HCT116 (cell line): ENCODE results near the gene APPL1. TPM values are rescaled to one million over a fixed set of nuclear protein-coding genes. Genes with fewer than 3 reads are reported as not detected.

Experiments
- ATAC-seq: fragments of 200-7000 bp; cut with Tn5 transposase; 2 replicates; pipeline ENCODE4 v1.9.1; 2020; ENCODE audit warnings: mild to moderate bottlenecking, moderate library complexity
- BruUV-seq: library from RNA; stranded (reverse); fragments of 400-500 nt; replicated peaks from 2 replicates; lab custom pipeline; 2021; lab: Mats Ljungman, UMichigan
- CTCF ChIA-PET: fragments of 300-600 bp; sonication (Branson Sonifier 250); formaldehyde crosslinking; loops from one replicate; lab custom pipeline; 2021; ENCODE audit warnings: antibody characterized with exemption; lab: Charles Lee
- POLR2A ChIA-PET: fragments of 300-600, 350-600 bp; sonication (Branson Sonifier 250); formaldehyde crosslinking; loops from one replicate; lab custom pipeline; 2021; ENCODE audit warnings: antibody characterized with exemption; lab: Charles Lee
- RAD21 ChIA-PET, 2 experiments: fragments of 300-600 bp; sonication (Branson Sonifier 250); formaldehyde crosslinking; loops; one replicate each; lab custom pipeline; 2023; ENCODE audit warnings: low total read pairs in 2 of 2; ENCODE audit not compliant: uncharacterized antibody in 2 of 2, unreplicated experiment in 2 of 2, low non-redundant PET in 1 of 2; lab: Charles Lee
- DNase-seq: peaks from one replicate; pipeline ENCODE4 v3.0.0-alpha.2; 2010; ENCODE audit warnings: low read depth, low spot score
- H2AFZ ChIP-seq: fragments of 200-600 bp; shearing (Covaris generic), sonication (generic); 2 replicates; pipeline ENCODE4 v1.6.1; 2017; ENCODE audit warnings: low read depth, mixed run types, mixed read lengths, antibody characterized with exemption, low read length; ENCODE audit not compliant: poor library complexity, severe bottlenecking
- H3K27ac ChIP-seq: 2 replicates; pipeline ENCODE4 v1.5.1; 2012; ENCODE audit warnings: low read depth, low read length
- H3K27me3 ChIP-seq: fragments of 200-600 bp; sonication (generic); 2 replicates; pipeline ENCODE4 v1.6.1; 2016; ENCODE audit warnings: mixed run types, low read length, mixed read lengths; ENCODE audit not compliant: insufficient read depth
- H3K36me3 ChIP-seq, 2 experiments: fragments of 200-500 bp in 1 of 2; fragments of 200-600 bp in 1 of 2; sonication (Bioruptor generic) in 1 of 2; sonication (generic) in 1 of 2; 2 replicates each; pipeline versions ENCODE4 v1.5.1 to v1.6.1; 2014 to 2016; ENCODE audit warnings: low read length in 2 of 2, inconsistent platforms in 1 of 2, mixed read lengths in 1 of 2, mixed run types in 1 of 2; ENCODE audit not compliant: insufficient read depth in 2 of 2, control insufficient read depth in 1 of 2
- H3K4me1 ChIP-seq, 2 experiments: fragments of 200-600 bp in 1 of 2; sonication (generic) in 1 of 2; 2 replicates each; pipeline versions ENCODE4 v1.5.1 to v1.6.1; 2012 to 2017; ENCODE audit warnings: low read length in 2 of 2, inconsistent platforms in 1 of 2, mild to moderate bottlenecking in 1 of 2, mixed read lengths in 1 of 2, mixed run types in 1 of 2, moderate library complexity in 1 of 2; ENCODE audit not compliant: insufficient read depth in 2 of 2, control insufficient read depth in 1 of 2
- H3K4me2 ChIP-seq: fragments of 200-600 bp; sonication (generic); 2 replicates; pipeline ENCODE4 v1.6.1; 2017; ENCODE audit warnings: mixed run types, low read length, mixed read lengths
- H3K4me3 ChIP-seq, 2 experiments: fragments of 200-600 bp in 1 of 2; sonication (generic) in 1 of 2; replicated peaks in 1 of 2; 2 replicates each; pipeline ENCODE4 v1.5.1; 2011 to 2016; ENCODE audit warnings: low read length in 2 of 2, control low read depth in 1 of 2, low read depth in 1 of 2, mild to moderate bottlenecking in 1 of 2, mixed read lengths in 1 of 2, mixed run types in 1 of 2
- H3K79me2 ChIP-seq: fragments of 200-600 bp; sonication (generic); 2 replicates; pipeline ENCODE4 v1.6.1; 2017; ENCODE audit warnings: mild to moderate bottlenecking, mixed run types, low read length, moderate library complexity, mixed read lengths; ENCODE audit not compliant: insufficient read depth
- H3K9ac ChIP-seq: fragments of 200-600 bp; sonication (generic); 2 replicates; pipeline ENCODE4 v1.6.1; 2016; ENCODE audit warnings: low read length, mixed read lengths
- H3K9me2 ChIP-seq: fragments of 200-600 bp; sonication (generic), shearing (Covaris generic); 2 replicates; pipeline ENCODE4 v1.6.1; 2017; ENCODE audit warnings: mixed run types, mild to moderate bottlenecking, moderate library complexity; ENCODE audit not compliant: insufficient read depth
- H3K9me3 ChIP-seq, 2 experiments: fragments of 200-500 bp in 1 of 2; fragments of 200-600 bp in 1 of 2; sonication (Bioruptor generic) in 1 of 2; sonication (generic) in 1 of 2; 2 replicates each; pipeline ENCODE4 v1.6.1; 2014 to 2017; ENCODE audit warnings: low read length in 2 of 2, mixed read lengths in 2 of 2, inconsistent platforms in 1 of 2, low read depth in 1 of 2, mild to moderate bottlenecking in 1 of 2, mixed run types in 1 of 2, moderate library complexity in 1 of 2; ENCODE audit not compliant: control insufficient read depth in 1 of 2, insufficient read depth in 1 of 2
- H4K20me1 ChIP-seq: fragments of 200-600 bp; sonication (generic), shearing (Covaris generic); 2 replicates; pipeline ENCODE4 v1.6.1; 2017; ENCODE audit warnings: mixed run types, mild to moderate bottlenecking, moderate library complexity; ENCODE audit not compliant: insufficient read depth
- ATF3 ChIP-seq: IDR thresholded peaks from 2 replicates; pipeline ENCODE4 v1.6.1; 2012
- CBX3 ChIP-seq: IDR thresholded peaks from 2 replicates; pipeline ENCODE4 v1.6.1; 2012; ENCODE audit warnings: low read depth
- CEBPB ChIP-seq: IDR thresholded peaks from 2 replicates; pipeline ENCODE4 v1.6.1; 2012; ENCODE audit warnings: low read depth
- ELF1 ChIP-seq: IDR thresholded peaks from 2 replicates; pipeline ENCODE4 v1.6.1; 2012; ENCODE audit warnings: low read depth, borderline replicate concordance
- EZH2 ChIP-seq: fragments of 200-600 bp; sonication (generic); IDR thresholded peaks from 2 replicates; pipeline ENCODE4 v1.6.1; 2017; ENCODE audit warnings: antibody characterized with exemption, mixed run types
- FOSL1 ChIP-seq: IDR thresholded peaks from 2 replicates; pipeline ENCODE4 v1.6.1; 2012; ENCODE audit warnings: low read depth
- JUND ChIP-seq: IDR thresholded peaks from 2 replicates; pipeline ENCODE4 v1.6.1; 2012
- POLR2A ChIP-seq: IDR thresholded peaks from 2 replicates; pipeline ENCODE4 v1.7.0; 2011; ENCODE audit warnings: borderline replicate concordance; ENCODE audit not compliant: insufficient read depth, insufficient read length; ENCODE audit errors: extremely low read depth
- POLR2AphosphoS5 ChIP-seq: IDR thresholded peaks from 2 replicates; pipeline ENCODE4 v1.6.1; 2011; ENCODE audit warnings: mild to moderate bottlenecking, low read depth, low read length, moderate library complexity
- RAD21 ChIP-seq: IDR thresholded peaks from 2 replicates; pipeline ENCODE4 v1.6.1; 2012; ENCODE audit warnings: low read depth, mild to moderate bottlenecking
- SP1 ChIP-seq: IDR thresholded peaks from 2 replicates; pipeline ENCODE4 v1.6.1; 2012; ENCODE audit warnings: low read depth
- SRF ChIP-seq: IDR thresholded peaks from 2 replicates; pipeline ENCODE4 v1.6.1; 2012; ENCODE audit warnings: low read depth
- TCF7L2 ChIP-seq: IDR thresholded peaks from 2 replicates; pipeline ENCODE4 v1.7.0; 2011; ENCODE audit warnings: borderline replicate concordance, inconsistent platforms; ENCODE audit not compliant: insufficient read depth, insufficient read length; ENCODE audit errors: extremely low read depth
- ZBTB33 ChIP-seq: IDR thresholded peaks from 2 replicates; pipeline ENCODE4 v1.6.1; 2011; ENCODE audit warnings: mild to moderate bottlenecking, low read length, moderate library complexity; ENCODE audit not compliant: insufficient replicate concordance; ENCODE audit errors: extremely low read depth
- ZFX ChIP-seq: fragments of 450-650 bp; IDR thresholded peaks from 2 replicates; pipeline ENCODE4 v1.6.1; 2017
- intact Hi-C: fragments of 100-400 bp; cut with micrococcal nuclease; formaldehyde crosslinking; loops from 2 replicates; pipeline ENCODE4 v1.10.0; 2022
- total RNA-seq: library from RNA; stranded (reverse); gene quantifications from one replicate; pipeline ENCODE4 v1.2.1, GENCODE V29; 2021; ENCODE audit not compliant: unreplicated experiment
- TF ChIP-seq, protein P1 (sequence below): IDR thresholded peaks from 2 replicates; pipeline ENCODE4 v1.6.1; 2012

APPL1 gene
- total RNA-seq, 1 experiment from 2014 or later = 30.8 TPM

- Histone ChIP-seq H3K4me3 (no peak overlapping the region), H4K20me1 (peaks cover 6% of the 10 kb centered on the region; the same call in 1 of the 2 replicates)
- DNase-seq = no peak
These were observed 2.5 kb downstream of the APPL1 start for GRCh38 chr3:57230006-57230405.

DNA sequence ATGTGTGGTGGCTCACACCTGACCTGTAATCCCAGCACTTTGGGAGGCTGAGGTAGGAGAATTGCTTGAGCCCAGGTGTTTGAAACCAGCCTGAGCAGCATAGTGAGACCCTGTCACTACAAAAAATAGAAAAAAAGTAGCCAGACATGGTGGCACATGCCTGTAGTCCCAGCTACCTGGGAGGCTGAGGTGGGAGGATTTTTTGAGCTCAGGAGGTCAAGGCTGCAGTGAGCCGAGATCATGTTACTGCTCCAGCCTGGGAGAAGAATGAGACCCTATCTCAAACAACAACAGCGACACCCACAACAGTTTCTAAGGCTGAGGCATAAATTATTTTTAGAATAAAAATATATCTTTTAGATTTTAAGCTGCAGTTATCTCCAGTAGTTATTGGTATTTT lies 6.3 kb downstream of the APPL1 start:
- intact Hi-C loops = no loop called here
- peaks cover 5 to 9% of the 10 kb centered on the region in 2 experiments for H3K36me3 ChIP-seq
- CTCF ChIA-PET = interaction anchor here (1.0 kb wide), 1 partner anchor 134 kb away, joined by 3 read pairs; no protein-coding TSS in a partner anchor
- BruUV-seq = no TSS peak
- ATAC-seq (no peak), DNase-seq (no peak)
- no peaks in the 10 kb centered on the region for H3K9me3 ChIP-seq
- H3K9ac ChIP-seq = no peak overlapping the region
- H3K4me2 ChIP-seq = no peak overlapping the region
- RAD21 ChIA-PET = interaction anchor here in 1 of 2 experiments (0.6 kb wide), 1 partner anchor 25 kb away, joined by 3 read pairs; no protein-coding TSS in a partner anchor
- H3K27me3 ChIP-seq = no peaks in the 10 kb centered on the region
- TF ChIP-seq ZBTB33 (no peak), FOSL1 (no peak), SRF (no peak), POLR2AphosphoS5 (no peak), POLR2A (no peak), JUND (no peak), ZFX (no peak), ATF3 (no peak)
- H4K20me1 ChIP-seq = peaks cover 5% of the 10 kb centered on the region; the same call in 1 of the 2 replicates
- no peaks in the 10 kb centered on the region for H3K9me2 ChIP-seq
- H3K27ac ChIP-seq = no peak overlapping the region
- POLR2A ChIA-PET = no interaction called here
- peaks cover 9 to 13% of the 10 kb centered on the region in 2 experiments for H3K4me1 ChIP-seq
- H3K4me3 ChIP-seq = no peak overlapping the region
- H2AFZ ChIP-seq = no peak overlapping the region
- peaks cover 68% of the 10 kb centered on the region for H3K79me2 ChIP-seq

More at GRCh38 chr3:57230006-57230405, 2.5 kb downstream of the APPL1 start:
- ATAC-seq = no peak
- ChIA-PET RAD21 (no interaction called here), POLR2A (no interaction called here)
- peaks cover 66% of the 10 kb centered on the region for H3K79me2 ChIP-seq
- no peaks in the 10 kb centered on the region for H3K9me3 ChIP-seq
- intact Hi-C loops = no loop called here
- no peaks in the 10 kb centered on the region for H3K9me2 ChIP-seq
- no peaks in the 10 kb centered on the region for H3K27me3 ChIP-seq
- no peak overlapping the region for H2AFZ ChIP-seq
- TF ChIP-seq RAD21 (no peak), ELF1 (no peak), CEBPB (no peak), TCF7L2 (no peak), FOSL1 (no peak), SP1 (no peak), EZH2 (no peak), CBX3 (no peak)
- TF ChIP-seq, protein P1, sequence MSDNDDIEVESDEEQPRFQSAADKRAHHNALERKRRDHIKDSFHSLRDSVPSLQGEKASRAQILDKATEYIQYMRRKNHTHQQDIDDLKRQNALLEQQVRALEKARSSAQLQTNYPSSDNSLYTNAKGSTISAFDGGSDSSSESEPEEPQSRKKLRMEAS = no peak
- TF ChIP-seq, all 23 proteins: peak for 0
- Histone ChIP-seq H3K4me2 (peak overlapping the region; percentile 75; the same call in 1 of the 2 replicates), H3K27ac (no peak overlapping the region), H3K4me1 (peaks cover 9 to 25% of the 10 kb centered on the region in 2 experiments), H3K9ac (no peak overlapping the region), H3K36me3 (no peaks in the 10 kb centered on the region)
- CTCF ChIA-PET = no interaction called here
- BruUV-seq = no TSS peak
